GM10248 (cell line): ENCODE data around the gene LAMA3.

Experiments used
- CTCF ChIA-PET: fragments of 300-600 bp; sonication (Branson Sonifier 250); formaldehyde crosslinking; extraction: SDS; loops from one replicate; lab custom pipeline; 2021; ENCODE audit warnings: antibody characterized with exemption; lab: Yijun Ruan, JAX
- POLR2A ChIA-PET: fragments of 350-650 bp; sonication (Branson Sonifier 250); formaldehyde crosslinking; extraction: SDS; loops from one replicate; lab custom pipeline; 2020; ENCODE audit warnings: antibody characterized with exemption; lab: Yijun Ruan, JAX
- DNase-seq: peaks from one replicate; pipeline ENCODE4 v3.0.0; 2012; ENCODE audit errors: extremely low spot score
- CTCF ChIP-seq: IDR thresholded peaks from 2 replicates; pipeline ENCODE4 v1.5.1; 2012; ENCODE audit warnings: mild to moderate bottlenecking, low read depth; ENCODE audit errors: extremely low read depth, missing control alignments, control extremely low read depth

Gene LAMA3

GRCh38 chr18:23879966-23880565, 190.8 kb downstream of the LAMA3 start:
- CTCF ChIA-PET: interaction anchor here (0.8 to 2.9 kb wide), 2 partner anchors 18 to 39 kb away, joined by 3 to 9 read pairs; no protein-coding TSS in a partner anchor
- POLR2A ChIA-PET: no interaction called here
- no peak for DNase-seq
- TF ChIP-seq CTCF: no peak

- TF ChIP-seq CTCF: no peak
- no peak for DNase-seq
- ChIA-PET POLR2A (no interaction called here), CTCF (interaction anchor here (1.3 to 2.9 kb wide), 4 partner anchors 11 to 38 kb away, joined by 3 to 9 read pairs (median 4); no protein-coding TSS in a partner anchor)
Observed at GRCh38 chr18:23880931-23881617, 191.8 kb downstream of the LAMA3 start.

GRCh38 chr18:23881778-23882177, 192.5 kb downstream of the LAMA3 start:
- POLR2A ChIA-PET: no interaction called here
- TF ChIP-seq CTCF: no peak
- no peak for DNase-seq
- CTCF ChIA-PET: interaction anchor here (1.3 to 2.9 kb wide), 4 partner anchors 10 to 37 kb away, joined by 3 to 9 read pairs (median 4); no protein-coding TSS in a partner anchor

GRCh38 chr18:23882616-23883276, 193.5 kb downstream of the LAMA3 start:
- DNase-seq: no peak
- POLR2A ChIA-PET: no interaction called here
- no peak for TF ChIP-seq CTCF
- CTCF ChIA-PET: interaction anchor here (2.0 kb wide), 1 partner anchor 11 kb away, joined by 5 read pairs; no protein-coding TSS in a partner anchor

GRCh38 chr18:23883277-23883790, 194.1 kb downstream of the LAMA3 start:
- ChIA-PET POLR2A (no interaction called here), CTCF (interaction anchor here (2.0 kb wide), 1 partner anchor 12 kb away, joined by 5 read pairs; no protein-coding TSS in a partner anchor)
- TF ChIP-seq CTCF: no peak
- no peak for DNase-seq

GRCh38 chr18:23884681-23885375, 195.6 kb downstream of the LAMA3 start:
- ChIA-PET POLR2A (no interaction called here), CTCF (interaction anchor here (0.7 to 2.0 kb wide), 2 partner anchors 13 to 35 kb away, joined by 3 to 5 read pairs; no protein-coding TSS in a partner anchor)
- TF ChIP-seq CTCF: no peak
- no peak for DNase-seq
